IgD-negative memory B cell (primary cell): ENCODE results near the gene TMEM208. TPM values are rescaled to one million over a fixed set of nuclear protein-coding genes. Genes with fewer than 3 reads are reported as not detected.

Experiments
- H3K27ac Mint-ChIP-seq, 3 donors: one replicate each; pipeline ENCODE4 v1.8.0; 2020 to 2022; ENCODE audit warnings: mild to moderate bottlenecking in 3 of 3, mixed read lengths in 3 of 3, moderate library complexity in 1 of 3
- H3K27me3 Mint-ChIP-seq: one replicate; pipeline ENCODE4 v1.8.0; 2021; ENCODE audit warnings: mixed read lengths
- H3K36me3 Mint-ChIP-seq: one replicate; pipeline ENCODE4 v1.8.0; 2020; ENCODE audit warnings: mild to moderate bottlenecking, mixed read lengths
- H3K4me1 Mint-ChIP-seq, 3 donors: one replicate each; pipeline ENCODE4 v1.8.0; 2020 to 2022; ENCODE audit warnings: mixed read lengths in 3 of 3, mild to moderate bottlenecking in 1 of 3
- H3K4me3 Mint-ChIP-seq, 4 donors: one replicate each; pipeline ENCODE4 v1.8.0; 2020 to 2022; ENCODE audit warnings: mild to moderate bottlenecking in 4 of 4, mixed read lengths in 4 of 4, moderate library complexity in 3 of 4
- H3K9me3 Mint-ChIP-seq, 3 donors: one replicate each; pipeline ENCODE4 v1.8.0; 2020 to 2021; ENCODE audit warnings: mixed read lengths in 3 of 3, mild to moderate bottlenecking in 1 of 3
- polyA plus RNA-seq: library from polyadenylated mRNA; unstranded; fragments of 300-500 nt; fragmentation: Illumina TruSeq; gene quantifications from one replicate; pipeline ENCODE4 v1.2.3, GENCODE V29; 2021

The TMEM208 gene
- polyA plus RNA-seq, 1 donor from 2014 or later, result 64.2 TPM

DNA sequence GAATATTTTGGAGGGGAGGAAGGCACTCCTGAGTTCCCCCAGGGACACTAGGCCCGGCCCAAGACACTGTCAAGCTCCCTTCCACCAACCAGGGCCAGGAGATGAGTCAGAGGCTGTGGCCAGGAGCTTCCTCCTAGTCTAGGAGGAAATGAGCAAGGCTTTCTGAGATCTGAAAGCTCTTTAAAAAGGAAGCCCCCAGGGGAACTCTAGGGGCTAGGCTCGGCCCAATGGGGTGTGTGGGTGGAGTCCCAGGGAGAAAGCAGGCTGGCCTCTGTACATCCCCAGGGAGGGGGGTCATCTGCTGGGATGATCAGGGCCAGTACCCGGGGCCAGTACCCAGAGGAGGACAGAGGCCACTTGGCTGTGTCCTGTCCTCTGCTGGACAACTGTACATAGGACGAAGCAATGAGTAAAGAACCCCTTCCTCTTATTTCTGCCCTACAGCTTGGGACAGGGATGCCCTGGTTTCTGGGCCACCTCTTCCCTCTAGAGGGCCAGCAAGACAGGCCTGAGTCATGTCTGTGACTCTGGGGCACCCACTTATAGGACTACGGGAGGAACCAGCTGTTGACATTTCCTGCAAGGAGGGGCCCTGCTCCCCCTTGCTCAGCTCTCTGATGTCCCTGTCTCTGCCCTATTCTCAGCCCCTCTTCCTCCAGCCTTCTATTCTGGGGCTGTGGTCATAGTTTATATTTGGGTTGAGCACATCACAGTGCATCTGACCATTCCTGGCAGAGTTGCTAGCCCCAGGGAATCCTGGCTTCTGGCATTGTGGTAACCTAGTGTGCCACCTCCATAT lies 17.7 kb downstream of the TMEM208 start:
- H3K4me3 Mint-ChIP-seq, result peak overlapping the region; percentile 88 to 94 (median 90)

DNA sequence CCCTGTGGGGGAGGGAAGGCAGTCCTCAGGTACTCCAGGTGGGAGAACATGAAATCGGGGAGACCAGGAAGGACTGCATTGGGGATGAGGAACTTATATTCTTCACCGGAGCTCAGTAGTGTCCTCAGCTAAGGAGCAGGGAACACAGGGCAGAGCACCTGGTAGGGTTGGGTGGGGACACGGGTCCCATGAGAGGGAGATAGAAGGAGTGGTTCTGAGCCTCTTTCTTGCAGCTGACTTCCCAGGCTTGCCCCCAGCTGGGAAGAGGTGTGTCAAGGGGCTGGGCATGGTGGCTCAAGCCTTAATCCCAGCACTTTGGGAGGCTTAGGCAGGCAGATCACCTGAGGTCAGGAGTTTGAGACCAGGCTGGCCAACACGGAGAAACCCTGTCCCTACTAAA lies 18.3 kb downstream of the TMEM208 start:
- Mint-ChIP-seq H3K27me3 (peaks cover 17% of the 10 kb centered on the region), H3K27ac (peak overlapping the region; percentile 94 to 97 (median 95)), H3K36me3 (no peaks in the 10 kb centered on the region), H3K4me3 (peak overlapping the region; percentile 30 to 93 (median 88)), H3K4me1 (peaks cover 24 to 31% (median 25%) of the 10 kb centered on the region in 3 donors), H3K9me3 (no peaks in the 10 kb centered on the region)

More for the DNA sequence above, 17.7 kb downstream of the TMEM208 start:
- Mint-ChIP-seq H3K27ac (peak overlapping the region; percentile 94 to 97 (median 95)), H3K4me1 (peaks cover 24 to 31% (median 25%) of the 10 kb centered on the region in 3 donors), H3K36me3 (no peaks in the 10 kb centered on the region), H3K27me3 (peaks cover 11% of the 10 kb centered on the region), H3K9me3 (no peaks in the 10 kb centered on the region)

DNA sequence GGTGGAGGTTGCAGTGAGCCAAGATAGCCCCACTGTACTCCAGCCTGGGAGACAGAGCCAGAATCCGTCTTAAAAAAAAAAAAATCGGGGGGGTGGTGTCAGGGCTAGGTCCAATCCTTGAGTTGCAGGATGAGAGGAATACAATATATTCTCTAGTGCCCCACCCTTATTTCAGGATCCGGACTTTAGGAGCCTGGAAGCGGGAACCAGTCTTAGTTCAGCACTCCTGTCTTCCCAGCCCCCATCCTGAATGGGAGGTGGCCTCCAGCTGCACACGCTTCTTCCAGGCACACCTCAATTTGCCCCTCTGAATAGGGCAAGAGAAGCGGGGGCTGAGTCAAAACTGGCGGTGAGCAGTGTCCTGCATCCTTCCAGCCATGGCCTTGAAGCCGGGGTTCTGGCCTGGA lies 18.7 kb downstream of the TMEM208 start:
- Mint-ChIP-seq H3K9me3 (no peaks in the 10 kb centered on the region), H3K27ac (peak overlapping the region in 1 of 3 donors; percentile 94), H3K4me1 (peaks cover 24 to 31% (median 25%) of the 10 kb centered on the region in 3 donors), H3K36me3 (no peaks in the 10 kb centered on the region), H3K27me3 (peaks cover 19% of the 10 kb centered on the region), H3K4me3 (peak overlapping the region; percentile 30 to 93 (median 88))

DNA sequence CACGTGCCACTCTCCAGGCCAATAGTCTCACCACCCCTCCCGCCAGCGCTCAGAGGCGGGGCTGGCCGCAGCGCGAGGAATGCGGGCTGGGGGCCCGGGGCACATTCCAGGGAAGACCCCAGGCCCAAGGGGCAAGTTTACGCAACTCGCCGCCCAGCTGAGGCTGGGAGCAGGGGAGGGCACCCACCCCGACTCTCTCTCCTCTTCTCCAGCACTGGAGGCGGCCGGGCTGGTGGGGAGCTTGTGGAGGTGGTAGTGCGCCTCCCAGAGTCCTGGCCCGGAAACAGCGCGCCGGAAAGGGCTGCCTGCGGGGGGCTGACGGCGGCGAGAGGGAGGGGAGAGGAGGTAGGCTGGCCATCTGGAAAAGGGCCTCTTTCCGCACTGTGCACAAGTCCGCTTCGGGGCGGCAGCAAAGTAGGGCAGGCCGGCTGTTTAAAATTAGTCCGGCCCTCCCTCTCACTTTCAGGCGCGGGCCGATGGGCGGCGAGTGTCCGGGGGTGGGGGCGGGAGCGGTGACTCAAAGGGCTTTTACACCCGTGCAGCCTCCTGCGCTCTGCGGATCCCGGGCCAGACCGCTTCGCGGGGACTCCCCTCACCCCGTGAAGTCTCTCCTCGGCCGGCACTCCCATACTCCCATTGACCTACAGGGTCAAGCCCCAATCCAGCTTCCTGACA lies 19.3 kb downstream of the TMEM208 start:
- Mint-ChIP-seq H3K4me1 (peaks cover 24 to 31% (median 25%) of the 10 kb centered on the region in 3 donors), H3K27ac (peak overlapping the region; percentile 73 to 94 (median 92))

DNA sequence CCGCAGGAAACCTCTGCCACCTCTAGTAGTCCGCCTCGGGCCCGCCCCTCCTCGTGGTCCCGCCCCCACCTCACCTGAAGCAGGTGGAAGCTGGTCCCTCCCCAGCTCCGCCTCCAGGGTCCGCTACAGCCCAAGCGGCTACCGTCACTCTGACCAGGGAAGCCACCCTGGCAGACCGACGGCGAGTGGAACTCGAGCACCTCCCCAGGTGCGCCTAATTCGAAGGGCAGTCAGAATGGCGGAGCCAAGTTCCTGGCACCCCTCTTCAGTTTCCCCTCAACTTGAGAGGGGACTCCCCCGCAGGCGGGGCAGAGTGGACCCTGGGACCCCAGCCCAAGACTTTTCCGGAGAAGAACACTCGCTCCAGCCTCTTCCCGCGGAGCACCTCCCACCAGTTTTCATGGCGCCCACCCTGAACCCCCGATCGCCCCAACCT lies 19.8 kb downstream of the TMEM208 start:
- H3K27ac Mint-ChIP-seq, result peak overlapping the region; percentile 73 to 92 (median 74)

More for the DNA sequence above, 19.3 kb downstream of the TMEM208 start:
- H3K4me3 Mint-ChIP-seq, result peak overlapping the region; percentile 88 to 92 (median 91)
- H3K9me3 Mint-ChIP-seq, result no peaks in the 10 kb centered on the region
- no peaks in the 10 kb centered on the region for H3K36me3 Mint-ChIP-seq
- H3K27me3 Mint-ChIP-seq, result peaks cover 19% of the 10 kb centered on the region

DNA sequence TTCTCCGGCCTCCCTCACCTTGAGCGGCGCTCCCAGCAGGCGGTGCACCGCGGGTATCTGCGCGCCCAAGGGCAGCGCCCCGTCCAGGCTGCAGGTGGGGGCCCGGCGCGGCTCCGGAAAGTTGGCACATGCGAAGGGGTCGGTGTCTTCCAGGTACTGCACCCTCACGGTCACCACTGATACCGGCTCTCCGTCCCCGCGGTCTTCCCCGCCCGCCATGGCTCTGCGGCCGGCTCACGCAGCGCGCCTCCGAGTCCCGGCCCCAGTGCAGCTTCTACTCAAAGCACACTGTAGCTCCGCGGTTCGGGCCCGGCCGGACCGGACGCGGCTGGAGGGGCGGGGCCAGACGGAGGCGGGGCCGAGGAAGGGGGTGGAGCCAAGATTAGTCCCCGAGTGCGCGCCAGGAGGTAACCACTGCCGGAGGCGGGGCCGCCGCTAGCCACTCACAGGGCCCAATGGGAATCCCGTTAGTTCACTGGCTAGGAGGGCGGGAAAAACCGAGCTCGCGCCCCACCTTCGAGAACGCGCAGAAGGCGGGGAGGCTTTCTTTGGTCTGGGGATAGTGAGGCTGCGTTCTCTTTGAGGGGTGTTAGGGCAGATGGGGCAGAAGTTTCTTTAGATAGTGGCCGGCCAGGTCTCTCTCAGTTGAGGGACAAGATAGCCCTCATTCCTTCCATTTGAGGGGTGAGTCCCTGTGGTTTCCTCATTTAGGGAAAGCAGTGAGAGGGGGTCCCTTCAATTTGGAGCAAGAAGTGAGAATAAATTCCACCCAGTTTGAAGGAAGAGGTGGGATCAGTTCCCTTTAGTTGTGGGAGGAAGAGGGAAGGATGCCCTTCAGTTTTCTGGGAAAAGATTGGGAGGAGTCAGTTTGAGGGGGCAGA lies 20.5 kb downstream of the TMEM208 start, which contains the start of gene FHOD1:
FHOD1 (minus strand) TSS at position 290 of the 881 bp plus-strand sequence; CDS start at position 219, 71 bp downstream.
- Mint-ChIP-seq H3K27ac (peak within 1 kb of the TSS; percentile 73 to 92 (median 74)), H3K4me3 (peak within 1 kb of the TSS; percentile 88 to 92 (median 91)), H3K9me3 (no peaks in the 10 kb centered on the region), H3K36me3 (no peaks in the 10 kb centered on the region), H3K4me1 (peaks cover 24 to 31% (median 28%) of the 10 kb centered on the region in 3 donors), H3K27me3 (peaks cover 19% of the 10 kb centered on the region)

More for the DNA sequence above, 19.8 kb downstream of the TMEM208 start:
- Mint-ChIP-seq H3K36me3 (no peaks in the 10 kb centered on the region), H3K4me1 (peaks cover 24 to 31% (median 28%) of the 10 kb centered on the region in 3 donors), H3K27me3 (peaks cover 19% of the 10 kb centered on the region), H3K9me3 (no peaks in the 10 kb centered on the region), H3K4me3 (peak overlapping the region; percentile 88 to 92 (median 91))

DNA sequence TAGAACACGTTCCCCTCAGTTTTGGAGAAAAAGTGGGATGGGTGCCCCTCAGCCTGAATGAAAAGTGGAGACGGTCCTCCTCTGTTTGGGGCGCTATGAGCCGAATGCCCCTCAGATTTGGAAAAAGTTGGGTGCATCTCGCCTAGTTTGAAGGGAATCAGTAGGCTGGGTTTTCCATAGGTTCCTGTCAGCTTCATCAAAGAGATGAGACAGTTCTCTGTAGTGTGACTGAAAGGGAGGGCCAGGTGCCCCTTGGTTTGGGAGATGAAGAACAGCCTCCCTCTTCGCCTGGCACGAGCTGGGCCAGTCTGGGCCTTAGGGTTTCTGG lies 21.1 kb downstream of the TMEM208 start:
- Mint-ChIP-seq H3K4me1 (peaks cover 24 to 29% (median 28%) of the 10 kb centered on the region in 3 donors), H3K36me3 (no peaks in the 10 kb centered on the region), H3K9me3 (no peaks in the 10 kb centered on the region), H3K4me3 (peak overlapping the region; percentile 88 to 92 (median 91)), H3K27me3 (peaks cover 19% of the 10 kb centered on the region), H3K27ac (peak overlapping the region in 2 of 3 donors; percentile 47 to 74)

DNA sequence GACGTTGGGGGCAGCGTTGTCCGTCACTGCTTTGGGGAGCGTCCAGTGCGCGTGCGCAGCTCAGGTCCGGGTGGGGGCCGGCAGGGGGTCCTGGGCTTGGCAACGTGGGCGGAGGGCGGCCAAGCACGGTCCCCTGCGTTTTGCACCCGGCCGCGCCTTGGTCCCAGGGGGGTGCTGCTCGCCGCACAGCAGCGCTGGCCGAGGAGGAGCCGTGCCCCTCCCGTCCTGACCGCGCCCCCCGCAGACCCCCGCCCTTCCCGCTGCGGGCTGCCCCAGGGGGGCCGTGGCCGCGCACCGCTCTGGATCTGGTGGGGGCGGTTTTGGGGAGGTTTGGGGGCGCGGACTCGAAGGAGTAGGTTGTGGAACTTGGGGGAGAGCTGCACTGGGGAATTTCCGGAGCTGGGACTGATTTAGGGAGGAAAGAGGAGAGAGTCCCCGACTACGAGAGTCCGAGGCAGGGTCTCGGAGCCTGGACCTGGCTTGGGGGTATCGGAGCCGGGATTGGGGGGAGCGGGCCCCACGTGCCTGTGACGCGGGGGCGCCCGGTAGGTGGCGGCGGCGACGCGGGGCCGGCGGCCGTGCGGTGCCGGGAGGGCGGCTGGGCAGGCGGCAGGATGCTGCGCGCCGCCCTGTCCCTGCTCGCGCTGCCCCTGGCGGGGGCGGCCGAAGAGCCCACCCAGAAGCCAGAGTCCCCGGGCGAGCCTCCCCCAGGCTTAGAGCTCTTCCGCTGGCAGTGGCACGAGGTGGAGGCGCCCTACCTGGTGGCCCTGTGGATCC lies 21.7 kb downstream of the TMEM208 start, which contains the start of gene SLC9A5:
SLC9A5 (plus strand) TSS at position 579 of the 777 bp plus-strand sequence; CDS start at position 615, 36 bp downstream.
- Mint-ChIP-seq H3K9me3 (no peaks in the 10 kb centered on the region), H3K27me3 (peaks cover 19% of the 10 kb centered on the region), H3K36me3 (no peaks in the 10 kb centered on the region), H3K27ac (peak within 1 kb of the TSS; percentile 58 to 92 (median 74)), H3K4me3 (peak within 1 kb of the TSS; percentile 88 to 92 (median 91)), H3K4me1 (peaks cover 24 to 29% (median 28%) of the 10 kb centered on the region in 3 donors)

DNA sequence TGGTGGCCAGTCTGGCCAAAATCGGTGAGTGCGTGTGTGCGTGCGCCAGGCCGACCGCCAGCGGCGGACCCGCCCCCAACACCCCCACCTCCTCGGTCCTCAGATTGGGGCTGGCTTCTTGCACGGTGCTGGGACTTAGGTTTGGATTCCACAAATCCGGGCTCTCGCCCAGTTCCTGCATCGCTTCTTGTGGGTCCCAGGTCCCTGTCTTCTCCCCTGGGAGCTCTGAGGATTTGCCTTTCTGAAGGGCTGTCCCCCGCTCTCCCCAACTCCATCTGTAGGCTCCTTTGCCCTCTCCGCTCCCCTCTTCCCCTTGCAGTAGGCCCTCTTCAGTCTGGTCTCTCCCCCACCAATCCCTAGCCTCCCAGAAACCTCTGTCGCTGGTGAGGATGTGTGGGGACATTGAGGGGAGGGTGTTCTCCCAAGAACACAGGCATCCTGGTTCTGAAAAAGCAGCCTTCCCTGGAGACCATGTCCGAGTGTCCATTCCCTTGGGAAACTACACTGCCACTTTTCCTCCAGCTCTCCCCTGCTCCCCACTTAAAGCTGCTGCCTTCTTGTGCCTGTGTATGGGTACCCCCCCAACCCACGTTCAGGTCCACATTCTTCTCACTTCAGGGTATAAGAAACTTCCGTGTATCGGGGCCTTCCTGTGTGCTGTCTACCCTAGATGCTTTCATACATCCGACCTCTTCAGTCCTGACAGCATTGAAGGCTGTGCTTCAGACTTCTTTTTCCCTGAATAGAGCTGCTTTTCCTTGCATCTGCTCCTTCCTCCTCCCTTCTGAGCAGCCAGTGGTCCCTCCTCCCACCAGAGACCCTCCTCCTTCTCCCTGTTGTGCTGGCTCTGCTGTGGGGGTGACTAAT lies 22.5 kb downstream of the TMEM208 start:
- H3K27ac Mint-ChIP-seq, result peak overlapping the region in 2 of 3 donors; percentile 4 to 58
- no peaks in the 10 kb centered on the region for H3K36me3 Mint-ChIP-seq
- peaks cover 19 to 24% (median 24%) of the 10 kb centered on the region in 3 donors for H3K4me1 Mint-ChIP-seq

DNA sequence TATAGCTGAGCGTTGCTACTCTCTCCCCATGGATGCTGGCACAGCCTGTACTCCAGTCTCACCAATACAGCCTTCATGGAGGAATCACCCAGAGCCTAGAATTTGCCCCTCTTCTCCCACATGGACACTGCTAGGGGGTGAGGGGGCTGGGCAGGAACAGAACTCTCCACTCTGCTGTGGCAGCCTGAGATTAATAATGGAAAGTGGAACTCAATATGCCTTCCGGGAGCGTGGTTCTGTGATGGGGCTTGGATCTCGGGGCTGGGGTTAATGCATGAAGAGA lies 23.1 kb downstream of the TMEM208 start:
- Mint-ChIP-seq H3K4me3 (peak overlapping the region in 3 of 4 donors; percentile 9 to 86 (median 52)), H3K27ac (peak overlapping the region in 2 of 3 donors; percentile 4 to 58), H3K4me1 (peaks cover 15 to 18% (median 18%) of the 10 kb centered on the region in 3 donors), H3K36me3 (no peaks in the 10 kb centered on the region), H3K27me3 (peaks cover 19% of the 10 kb centered on the region), H3K9me3 (no peaks in the 10 kb centered on the region)

More for the DNA sequence above, 22.5 kb downstream of the TMEM208 start:
- Mint-ChIP-seq H3K9me3 (no peaks in the 10 kb centered on the region), H3K4me3 (peak overlapping the region; percentile 52 to 86 (median 79)), H3K27me3 (peaks cover 19% of the 10 kb centered on the region)

DNA sequence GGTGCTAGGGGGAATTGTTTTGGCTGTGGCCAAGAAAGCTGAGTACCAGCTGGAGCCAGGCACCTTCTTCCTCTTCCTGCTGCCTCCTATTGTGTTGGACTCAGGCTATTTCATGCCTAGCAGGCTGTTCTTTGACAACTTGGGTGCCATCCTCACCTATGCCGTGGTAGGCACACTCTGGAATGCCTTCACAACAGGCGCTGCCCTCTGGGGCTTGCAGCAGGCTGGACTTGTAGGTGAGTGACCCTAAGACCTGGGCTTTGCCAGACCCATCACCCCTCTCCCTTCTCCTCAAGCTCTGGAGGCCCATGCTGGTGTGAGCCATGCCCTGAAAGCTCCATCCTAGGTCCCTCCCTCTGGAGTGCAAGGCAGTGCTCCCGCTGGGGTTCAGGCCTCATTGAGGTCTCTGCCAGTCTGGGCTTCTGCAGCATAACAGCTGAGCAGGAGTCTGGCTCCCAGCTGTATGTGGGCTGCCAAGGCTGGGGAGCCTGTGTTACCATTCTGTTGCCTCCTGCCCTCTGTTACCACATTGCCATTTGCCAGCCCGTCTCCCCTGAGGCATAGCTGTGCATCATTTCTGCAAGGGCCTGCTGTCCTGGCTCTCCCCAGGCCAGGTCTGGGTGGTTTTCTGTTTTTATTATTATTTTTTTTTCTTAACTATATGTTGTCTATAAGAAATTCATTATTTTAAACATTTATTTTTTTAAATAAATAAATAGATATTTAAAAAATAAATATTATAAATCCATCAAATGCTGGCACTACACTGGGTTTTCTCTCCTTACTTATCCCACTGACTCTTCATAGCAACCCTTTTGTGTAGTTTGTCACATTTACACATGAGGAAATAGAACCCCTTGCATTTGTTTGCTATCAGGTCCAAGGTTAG lies 25.9 kb downstream of the TMEM208 start:
- Mint-ChIP-seq H3K27ac (no peak overlapping the region), H3K4me3 (peak overlapping the region in 1 of 4 donors; percentile 9), H3K36me3 (no peaks in the 10 kb centered on the region), H3K9me3 (no peaks in the 10 kb centered on the region), H3K4me1 (peaks cover 5 to 8% (median 8%) of the 10 kb centered on the region in 3 donors), H3K27me3 (peaks cover 18% of the 10 kb centered on the region)
